Activated CD4-positive, alpha-beta T cell treated with anti-CD3 and anti-CD28 coated beads for 36 hours (primary cell): Measurements from ENCODE around the gene GZF1. TPM values are rescaled to one million over a fixed set of nuclear protein-coding genes. Genes with fewer than 3 reads are reported as not detected.

Experiments used
- ATAC-seq: fragments of 200-7000 bp; cut with Tn5 transposase; one replicate; pipeline ENCODE4 v1.10.0; 2021; ENCODE audit warnings: mild to moderate bottlenecking, moderate library complexity
- CTCF ChIA-PET: fragments of 350-600 bp; sonication (Branson Sonifier 250); formaldehyde crosslinking; loops from one replicate; lab custom pipeline; 2021; ENCODE audit warnings: antibody characterized with exemption; lab: Charles Lee
- POLR2A ChIA-PET: fragments of 350-600 bp; sonication (Branson Sonifier 250); formaldehyde crosslinking; loops from one replicate; lab custom pipeline; 2021; ENCODE audit warnings: antibody characterized with exemption, inconsistent platforms; lab: Charles Lee
- DNase-seq: peaks from one replicate; pipeline ENCODE4 v3.0.0-alpha.2; 2020
- H3K27ac Mint-ChIP-seq: one replicate; pipeline ENCODE4 v1.8.0; 2021; ENCODE audit warnings: mixed read lengths
- H3K27me3 Mint-ChIP-seq: one replicate; pipeline ENCODE4 v1.8.0; 2021; ENCODE audit warnings: mixed read lengths
- H3K36me3 Mint-ChIP-seq: one replicate; pipeline ENCODE4 v1.8.0; 2021; ENCODE audit warnings: low read depth, mixed read lengths
- H3K4me1 Mint-ChIP-seq: one replicate; pipeline ENCODE4 v1.8.0; 2021; ENCODE audit warnings: mixed read lengths
- H3K4me3 Mint-ChIP-seq: one replicate; pipeline ENCODE4 v1.8.0; 2021; ENCODE audit warnings: mild to moderate bottlenecking, moderate library complexity, mixed read lengths
- H3K9me3 Mint-ChIP-seq: one replicate; pipeline ENCODE4 v1.8.0; 2021; ENCODE audit warnings: low read depth, mixed read lengths
- intact Hi-C, 2 experiments: fragments of 100-400 bp; cut with DNase I in 1 of 2; cut with micrococcal nuclease in 1 of 2; formaldehyde crosslinking; loops; one replicate each; pipeline versions ENCODE4 v1.14.2 to v1.15.1; 2022 to 2024; cut with DNase I, micrococcal nuclease
- total RNA-seq, 2 experiments: library from RNA; stranded (reverse); gene quantifications; one replicate each; pipeline ENCODE4 v1.2.3, GENCODE V29; 2021

The GZF1 gene
- total RNA-seq, 2 experiments from 2014 or later = 6.9 to 8.9 TPM

GRCh38 chr20:23407781-23408464, 45.9 kb downstream of the GZF1 start:
- H3K9me3 Mint-ChIP-seq = no peaks in the 10 kb centered on the region
- intact Hi-C loops = no loop called here
- CTCF ChIA-PET = no interaction called here
- peaks cover 2% of the 10 kb centered on the region for H3K36me3 Mint-ChIP-seq
- H3K27ac Mint-ChIP-seq = no peak overlapping the region
- POLR2A ChIA-PET = no interaction called here
- no peak overlapping the region for H3K4me3 Mint-ChIP-seq
- peak; percentile 46 for DNase-seq
- H3K4me1 Mint-ChIP-seq = peaks cover 27% of the 10 kb centered on the region
- ATAC-seq = peak; percentile 98
- H3K27me3 Mint-ChIP-seq = no peaks in the 10 kb centered on the region

GRCh38 chr20:23408957-23409356, 47.0 kb downstream of the GZF1 start:
- peaks cover 33% of the 10 kb centered on the region for H3K4me1 Mint-ChIP-seq
- intact Hi-C loops = no loop called here
- H3K9me3 Mint-ChIP-seq = no peaks in the 10 kb centered on the region
- ChIA-PET CTCF (interaction anchor here (0.6 to 1.0 kb wide), 3 partner anchors 9 to 128 kb away, joined by 3 to 4 read pairs (median 3); partner anchors contain the start of gene NAPB), POLR2A (no interaction called here)
- no peak overlapping the region for H3K4me3 Mint-ChIP-seq
- DNase-seq = no peak
- no peak for ATAC-seq
- H3K27me3 Mint-ChIP-seq = no peaks in the 10 kb centered on the region
- no peak overlapping the region for H3K27ac Mint-ChIP-seq
- peaks cover 2% of the 10 kb centered on the region for H3K36me3 Mint-ChIP-seq

- intact Hi-C loops = no loop called here
- POLR2A ChIA-PET = no interaction called here
Measured at GRCh38 chr20:23409800-23410199, 47.8 kb downstream of the GZF1 start.

GRCh38 chr20:23410916-23411695, 49.1 kb downstream of the GZF1 start:
- ChIA-PET POLR2A (no interaction called here), CTCF (interaction anchor here (0.6 to 1.9 kb wide), 4 partner anchors 9 to 30 kb away, joined by 3 to 5 read pairs (median 4); partner anchors contain the start of gene NAPB)
- Mint-ChIP-seq H3K36me3 (peaks cover 2% of the 10 kb centered on the region), H3K9me3 (no peaks in the 10 kb centered on the region), H3K27me3 (no peaks in the 10 kb centered on the region), H3K4me3 (no peak overlapping the region), H3K4me1 (peaks cover 33% of the 10 kb centered on the region), H3K27ac (no peak overlapping the region)
- DNase-seq (no peak), ATAC-seq (no peak)
- intact Hi-C loops = no loop called here

More at GRCh38 chr20:23409800-23410199, 47.8 kb downstream of the GZF1 start:
- Mint-ChIP-seq H3K4me3 (no peak overlapping the region), H3K27me3 (no peaks in the 10 kb centered on the region), H3K36me3 (peaks cover 2% of the 10 kb centered on the region), H3K27ac (no peak overlapping the region), H3K4me1 (peaks cover 30% of the 10 kb centered on the region), H3K9me3 (no peaks in the 10 kb centered on the region)
- CTCF ChIA-PET = interaction anchor here (1.0 to 1.9 kb wide), 2 partner anchors 10 to 12 kb away, joined by 3 to 5 read pairs; partner anchors contain the start of gene NAPB
- no peak for ATAC-seq
- no peak for DNase-seq

- ATAC-seq (no peak), DNase-seq (no peak)
- Mint-ChIP-seq H3K36me3 (peaks cover 2% of the 10 kb centered on the region), H3K27me3 (no peaks in the 10 kb centered on the region), H3K4me3 (no peak overlapping the region), H3K9me3 (no peaks in the 10 kb centered on the region), H3K27ac (no peak overlapping the region), H3K4me1 (peaks cover 33% of the 10 kb centered on the region)
- intact Hi-C loops = no loop called here
- POLR2A ChIA-PET = no interaction called here
- CTCF ChIA-PET = interaction anchor here (0.6 to 0.7 kb wide), 2 partner anchors 21 to 29 kb away, joined by 3 to 4 read pairs; no protein-coding TSS in a partner anchor
Measured at GRCh38 chr20:23412026-23412425, 50.0 kb downstream of the GZF1 start.

- ATAC-seq = no peak
- DNase-seq = no peak
- no peak overlapping the region for H3K4me3 Mint-ChIP-seq
- peaks cover 2% of the 10 kb centered on the region for H3K36me3 Mint-ChIP-seq
- H3K9me3 Mint-ChIP-seq = no peaks in the 10 kb centered on the region
- H3K27me3 Mint-ChIP-seq = no peaks in the 10 kb centered on the region
- POLR2A ChIA-PET = no interaction called here
- no peak overlapping the region for H3K27ac Mint-ChIP-seq
- intact Hi-C loops = no loop called here
- peaks cover 24% of the 10 kb centered on the region for H3K4me1 Mint-ChIP-seq
- CTCF ChIA-PET = no interaction called here
Measured at GRCh38 chr20:23413862-23414422, 52.0 kb downstream of the GZF1 start.

GRCh38 chr20:23414526-23415188, 52.7 kb downstream of the GZF1 start:
- H3K9me3 Mint-ChIP-seq = no peaks in the 10 kb centered on the region
- POLR2A ChIA-PET = no interaction called here
- ATAC-seq (no peak), DNase-seq (no peak)
- CTCF ChIA-PET = no interaction called here
- no peaks in the 10 kb centered on the region for H3K27me3 Mint-ChIP-seq
- intact Hi-C loops = no loop called here
- peaks cover 2% of the 10 kb centered on the region for H3K36me3 Mint-ChIP-seq
- no peak overlapping the region for H3K4me3 Mint-ChIP-seq
- no peak overlapping the region for H3K27ac Mint-ChIP-seq
- peaks cover 31% of the 10 kb centered on the region for H3K4me1 Mint-ChIP-seq

GRCh38 chr20:23415555-23415954, 53.6 kb downstream of the GZF1 start:
- peaks cover 2% of the 10 kb centered on the region for H3K36me3 Mint-ChIP-seq
- no peak for ATAC-seq
- no peak overlapping the region for H3K4me3 Mint-ChIP-seq
- DNase-seq = no peak
- POLR2A ChIA-PET = interaction anchor here (0.6 kb wide), 1 partner anchor 49 kb away, joined by 3 read pairs; no protein-coding TSS in a partner anchor
- H3K27me3 Mint-ChIP-seq = no peaks in the 10 kb centered on the region
- CTCF ChIA-PET = no interaction called here
- H3K4me1 Mint-ChIP-seq = peaks cover 34% of the 10 kb centered on the region
- H3K27ac Mint-ChIP-seq = no peak overlapping the region
- intact Hi-C loops = no loop called here
- H3K9me3 Mint-ChIP-seq = no peaks in the 10 kb centered on the region

- peaks cover 2% of the 10 kb centered on the region for H3K36me3 Mint-ChIP-seq
- ATAC-seq = no peak
- POLR2A ChIA-PET = interaction anchor here (0.6 kb wide), 1 partner anchor 50 kb away, joined by 3 read pairs; no protein-coding TSS in a partner anchor
- no peaks in the 10 kb centered on the region for H3K9me3 Mint-ChIP-seq
- H3K27me3 Mint-ChIP-seq = no peaks in the 10 kb centered on the region
- H3K4me3 Mint-ChIP-seq = no peak overlapping the region
- peaks cover 34% of the 10 kb centered on the region for H3K4me1 Mint-ChIP-seq
- intact Hi-C loops = no loop called here
- H3K27ac Mint-ChIP-seq = no peak overlapping the region
- DNase-seq = no peak
- CTCF ChIA-PET = interaction anchor here (0.6 kb wide), 1 partner anchor 26 kb away, joined by 3 read pairs; no protein-coding TSS in a partner anchor
Measured at GRCh38 chr20:23415959-23416583, 54.1 kb downstream of the GZF1 start.

- DNase-seq (no peak), ATAC-seq (no peak)
- Mint-ChIP-seq H3K9me3 (no peaks in the 10 kb centered on the region), H3K4me1 (peaks cover 39% of the 10 kb centered on the region), H3K4me3 (no peak overlapping the region), H3K27me3 (no peaks in the 10 kb centered on the region), H3K27ac (no peak overlapping the region), H3K36me3 (no peaks in the 10 kb centered on the region)
- POLR2A ChIA-PET = interaction anchor here (1.3 kb wide), 1 partner anchor 68 kb away, joined by 3 read pairs; the partner anchor contains the start of gene NXT1
- intact Hi-C loops = no loop called here
- CTCF ChIA-PET = interaction anchor here (4.2 kb wide), 1 partner anchor 67 kb away, joined by 20 read pairs; the partner anchor contains the start of gene NXT1
Measured at GRCh38 chr20:23417861-23418260, 55.9 kb downstream of the GZF1 start.
